Endodermal cell (in vitro differentiated cells): ENCODE measurements around the gene LBX2. TPM values are rescaled to one million over a fixed set of nuclear protein-coding genes. Genes with fewer than 3 reads are reported as not detected.

Experiments
- DNase-seq: peaks from one replicate; pipeline ENCODE4 v3.0.0-alpha.2; 2017
- H3K27ac ChIP-seq: 2 replicates; pipeline ENCODE4 v1.5.1; 2013; ENCODE audit warnings: mild to moderate bottlenecking, low read depth, low read length, moderate library complexity
- H3K27me3 ChIP-seq: 2 replicates; pipeline ENCODE4 v1.6.1; 2013; ENCODE audit warnings: mild to moderate bottlenecking, low read length, moderate library complexity; ENCODE audit not compliant: insufficient read depth, control insufficient read depth, poor library complexity, severe bottlenecking
- H3K36me3 ChIP-seq: 2 replicates; pipeline ENCODE4 v1.7.0; 2013; ENCODE audit warnings: mild to moderate bottlenecking, low read length, moderate library complexity; ENCODE audit not compliant: control insufficient read depth, insufficient read depth
- H3K4me1 ChIP-seq: one replicate; pipeline ENCODE4 v1.7.0; 2013; ENCODE audit warnings: low read length; ENCODE audit not compliant: control insufficient read depth, insufficient read depth
- H3K4me3 ChIP-seq: 2 replicates; pipeline ENCODE4 v1.5.1; 2013; ENCODE audit warnings: mild to moderate bottlenecking, low read length, moderate library complexity
- H3K9ac ChIP-seq: 2 replicates; pipeline ENCODE4 v1.6.1; 2013; ENCODE audit warnings: mild to moderate bottlenecking, low read length, moderate library complexity; ENCODE audit not compliant: poor library complexity, severe bottlenecking; ENCODE audit errors: extremely low read depth
- H3K9me3 ChIP-seq: 2 replicates; pipeline ENCODE4 v1.6.1; 2013; ENCODE audit warnings: mild to moderate bottlenecking, low read length, moderate library complexity; ENCODE audit not compliant: control insufficient read depth
- H3K27ac Mint-ChIP-seq: 2 replicates; pipeline ENCODE4 v1.8.0; 2020; ENCODE audit warnings: mixed read lengths
- H3K27me3 Mint-ChIP-seq: 2 replicates; pipeline ENCODE4 v1.8.0; 2021; ENCODE audit warnings: mild to moderate bottlenecking, mixed read lengths; ENCODE audit not compliant: insufficient read depth
- H3K36me3 Mint-ChIP-seq: 2 replicates; pipeline ENCODE4 v1.8.0; 2020; ENCODE audit warnings: low read depth, mixed read lengths
- H3K4me1 Mint-ChIP-seq: 2 replicates; pipeline ENCODE4 v1.8.0; 2020; ENCODE audit warnings: mixed read lengths
- H3K4me3 Mint-ChIP-seq: 2 replicates; pipeline ENCODE4 v1.8.0; 2020; ENCODE audit warnings: mild to moderate bottlenecking, moderate library complexity, mixed read lengths
- H3K9me3 Mint-ChIP-seq: 2 replicates; pipeline ENCODE4 v1.8.0; 2020; ENCODE audit warnings: mild to moderate bottlenecking, mixed read lengths
- WGBS, 2 experiments: methylation state at CpG; one replicate each; pipeline versions ENCODE4 v1.1.5 to v1.1.7; 2013; ENCODE audit warnings: missing lambda C conversion rate in 2 of 2, mixed read lengths in 1 of 2; ENCODE audit not compliant: insufficient coverage in 1 of 2, insufficient read length in 1 of 2; 5-methylcytosine and 5-hydroxymethylcytosine counted together
- total RNA-seq, 2 donors: library from RNA; stranded (reverse); fragmentation: NEBNext Ultra II Directional in 1 of 2; extraction: Animal tissue kit (Norgen Biotek cat#: 25700) in 1 of 2; gene quantifications; 2 replicates in 1 of 2; 3 replicates in 1 of 2; pipeline ENCODE4 v1.2.1, GENCODE V29; 2021
- TF ChIP-seq, protein P1 (sequence below): fragments of 200-600 bp; sonication (generic); conservative IDR thresholded peaks from 2 replicates; pipeline ENCODE4 v1.5.0; 2021; ENCODE audit warnings: antibody characterized with exemption, mild to moderate bottlenecking

The LBX2 gene
- total RNA-seq, 2 donors from 2014 or later: 1.3 to 1.6 TPM

DNA sequence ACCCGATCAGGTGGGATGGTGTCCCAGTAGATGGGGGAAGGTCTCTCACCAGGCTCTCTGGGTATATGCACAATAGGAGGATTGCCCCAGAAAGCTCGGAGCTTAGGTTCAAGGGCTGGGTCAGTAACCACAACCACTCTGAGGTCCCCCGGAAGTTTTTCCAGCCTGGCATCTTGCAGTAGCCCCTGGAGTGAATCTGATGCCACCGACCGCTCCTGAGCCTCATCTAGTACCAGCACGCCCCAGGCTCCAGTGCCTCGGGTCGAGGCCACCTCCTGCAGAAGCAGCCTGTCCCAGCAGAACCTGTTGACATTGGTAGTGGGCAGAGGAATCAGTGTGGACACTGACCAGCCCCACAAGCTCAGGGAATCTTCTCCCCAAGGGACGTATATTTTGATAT, 24.6 kb upstream of the LBX2 start:
- Histone ChIP-seq H3K27ac (no peak overlapping the region), H3K27me3 (peaks cover 52% of the 10 kb centered on the region), H3K4me1 (no peaks in the 10 kb centered on the region), H3K36me3 (peaks cover 26% of the 10 kb centered on the region), H3K9ac (no peak overlapping the region), H3K4me3 (no peak overlapping the region), H3K9me3 (no peaks in the 10 kb centered on the region)
- H3K4me1 Mint-ChIP-seq: peaks cover 4% of the 10 kb centered on the region
- TF ChIP-seq, protein P1, sequence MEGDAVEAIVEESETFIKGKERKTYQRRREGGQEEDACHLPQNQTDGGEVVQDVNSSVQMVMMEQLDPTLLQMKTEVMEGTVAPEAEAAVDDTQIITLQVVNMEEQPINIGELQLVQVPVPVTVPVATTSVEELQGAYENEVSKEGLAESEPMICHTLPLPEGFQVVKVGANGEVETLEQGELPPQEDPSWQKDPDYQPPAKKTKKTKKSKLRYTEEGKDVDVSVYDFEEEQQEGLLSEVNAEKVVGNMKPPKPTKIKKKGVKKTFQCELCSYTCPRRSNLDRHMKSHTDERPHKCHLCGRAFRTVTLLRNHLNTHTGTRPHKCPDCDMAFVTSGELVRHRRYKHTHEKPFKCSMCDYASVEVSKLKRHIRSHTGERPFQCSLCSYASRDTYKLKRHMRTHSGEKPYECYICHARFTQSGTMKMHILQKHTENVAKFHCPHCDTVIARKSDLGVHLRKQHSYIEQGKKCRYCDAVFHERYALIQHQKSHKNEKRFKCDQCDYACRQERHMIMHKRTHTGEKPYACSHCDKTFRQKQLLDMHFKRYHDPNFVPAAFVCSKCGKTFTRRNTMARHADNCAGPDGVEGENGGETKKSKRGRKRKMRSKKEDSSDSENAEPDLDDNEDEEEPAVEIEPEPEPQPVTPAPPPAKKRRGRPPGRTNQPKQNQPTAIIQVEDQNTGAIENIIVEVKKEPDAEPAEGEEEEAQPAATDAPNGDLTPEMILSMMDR: no peak
- 89 to 98% methylated on average over 6 to 9 of the region's 9 CpGs for WGBS, 2 experiments
- H3K9me3 Mint-ChIP-seq: no peaks in the 10 kb centered on the region
- peaks cover 21% of the 10 kb centered on the region for H3K36me3 Mint-ChIP-seq
- H3K27ac Mint-ChIP-seq: no peak overlapping the region
- no peak for DNase-seq
- H3K27me3 Mint-ChIP-seq: peaks cover 51% of the 10 kb centered on the region
- H3K4me3 Mint-ChIP-seq: no peak overlapping the region

DNA sequence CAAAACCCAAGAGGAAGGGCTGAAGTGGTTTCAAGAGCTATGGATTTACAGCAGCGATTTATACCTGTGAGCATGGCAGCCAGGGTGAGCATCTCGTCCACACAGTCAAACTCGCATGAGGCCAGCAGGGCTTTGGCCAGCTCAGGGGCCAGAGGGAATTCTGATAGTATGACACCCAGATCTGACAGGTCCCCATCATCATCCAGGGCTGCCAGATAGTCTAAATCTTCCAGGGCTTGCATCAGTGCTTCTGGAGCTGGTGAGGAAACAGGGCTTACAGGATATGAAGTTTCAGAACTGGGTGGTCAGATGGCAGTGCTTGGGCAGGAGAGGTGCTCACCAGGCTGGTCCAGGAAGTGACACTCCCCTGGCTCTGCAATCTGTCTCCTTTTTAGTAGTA, 23.1 kb upstream of the LBX2 start:
- WGBS, 2 experiments: 88 to 90% methylated on average over 3 of the region's 3 CpGs
- peaks cover 15% of the 10 kb centered on the region for H3K36me3 Mint-ChIP-seq
- H3K27ac Mint-ChIP-seq: no peak overlapping the region
- Histone ChIP-seq H3K27me3 (peaks cover 67% of the 10 kb centered on the region), H3K4me1 (no peaks in the 10 kb centered on the region), H3K9ac (no peak overlapping the region), H3K36me3 (peaks cover 18% of the 10 kb centered on the region), H3K9me3 (no peaks in the 10 kb centered on the region), H3K4me3 (no peak overlapping the region), H3K27ac (no peak overlapping the region)
- TF ChIP-seq, protein P1: no peak
- no peak for DNase-seq
- no peak overlapping the region for H3K4me3 Mint-ChIP-seq
- no peaks in the 10 kb centered on the region for H3K9me3 Mint-ChIP-seq
- no peaks in the 10 kb centered on the region for H3K4me1 Mint-ChIP-seq
- peaks cover 66% of the 10 kb centered on the region for H3K27me3 Mint-ChIP-seq

DNA sequence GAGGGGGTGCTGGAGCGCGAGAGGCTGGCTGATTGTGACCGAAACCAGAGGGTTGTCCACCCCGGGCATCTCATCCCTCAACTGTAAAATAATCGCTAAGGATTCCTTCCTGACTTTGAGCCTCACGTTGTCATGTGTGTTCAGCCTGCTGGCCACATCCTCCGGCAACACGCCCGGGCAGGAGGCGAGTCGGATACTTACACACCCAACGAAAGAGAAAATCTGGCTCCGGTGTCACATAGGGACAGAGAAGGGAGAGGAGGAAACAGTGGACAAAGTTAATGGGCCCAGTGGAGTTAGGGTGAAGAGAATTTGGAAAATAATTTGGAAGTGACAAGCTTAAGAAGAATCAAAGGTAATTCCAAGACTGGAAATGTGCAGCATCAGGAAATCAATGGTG, 17.2 kb upstream of the LBX2 start:
- H3K9ac ChIP-seq: no peak overlapping the region
- H3K27me3 ChIP-seq: peaks cover 100% of the 10 kb centered on the region
- no peak for DNase-seq
- TF ChIP-seq, protein P1: no peak
- no peak overlapping the region for H3K27ac Mint-ChIP-seq
- peaks cover 9% of the 10 kb centered on the region for H3K9me3 ChIP-seq
- H3K9me3 Mint-ChIP-seq: peaks cover 9% of the 10 kb centered on the region
- peaks cover 2% of the 10 kb centered on the region for H3K36me3 Mint-ChIP-seq
- peaks cover 9% of the 10 kb centered on the region for H3K4me1 Mint-ChIP-seq
- WGBS, 2 experiments: 89% methylated on average over 13 of the region's 13 CpGs
- no peak overlapping the region for H3K4me3 ChIP-seq
- H3K36me3 ChIP-seq: no peaks in the 10 kb centered on the region
- peaks cover 96% of the 10 kb centered on the region for H3K27me3 Mint-ChIP-seq
- peaks cover 3% of the 10 kb centered on the region for H3K4me1 ChIP-seq
- H3K4me3 Mint-ChIP-seq: no peak overlapping the region
- no peak overlapping the region for H3K27ac ChIP-seq
